ENCODE results near the gene LRRN2.

The LRRN2 gene

DNA sequence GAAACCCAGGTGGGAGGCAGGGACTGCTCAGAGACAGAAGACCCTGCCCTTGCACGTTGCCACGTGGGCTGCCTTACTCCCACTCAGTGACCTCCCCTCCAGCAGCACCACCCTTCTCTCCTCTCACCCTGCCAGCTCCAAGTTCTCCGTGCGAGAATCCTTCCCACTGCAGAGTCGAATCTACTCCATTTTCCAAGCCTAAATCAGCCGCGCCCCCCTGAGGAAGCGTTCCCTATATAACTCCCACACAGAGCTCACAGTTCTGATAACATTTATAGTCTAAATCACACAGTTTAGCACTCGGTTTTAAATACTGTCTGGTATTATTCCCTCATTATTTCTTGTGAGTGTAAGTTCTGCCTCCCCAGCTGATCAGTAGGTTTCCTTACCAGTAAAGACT lies 7.7 kb downstream of the LRRN2 start:
- peaks cover 4% of the 10 kb centered on the region for H3K27me3 ChIP-seq (replicated peaks)
- TF ChIP-seq, protein P1, sequence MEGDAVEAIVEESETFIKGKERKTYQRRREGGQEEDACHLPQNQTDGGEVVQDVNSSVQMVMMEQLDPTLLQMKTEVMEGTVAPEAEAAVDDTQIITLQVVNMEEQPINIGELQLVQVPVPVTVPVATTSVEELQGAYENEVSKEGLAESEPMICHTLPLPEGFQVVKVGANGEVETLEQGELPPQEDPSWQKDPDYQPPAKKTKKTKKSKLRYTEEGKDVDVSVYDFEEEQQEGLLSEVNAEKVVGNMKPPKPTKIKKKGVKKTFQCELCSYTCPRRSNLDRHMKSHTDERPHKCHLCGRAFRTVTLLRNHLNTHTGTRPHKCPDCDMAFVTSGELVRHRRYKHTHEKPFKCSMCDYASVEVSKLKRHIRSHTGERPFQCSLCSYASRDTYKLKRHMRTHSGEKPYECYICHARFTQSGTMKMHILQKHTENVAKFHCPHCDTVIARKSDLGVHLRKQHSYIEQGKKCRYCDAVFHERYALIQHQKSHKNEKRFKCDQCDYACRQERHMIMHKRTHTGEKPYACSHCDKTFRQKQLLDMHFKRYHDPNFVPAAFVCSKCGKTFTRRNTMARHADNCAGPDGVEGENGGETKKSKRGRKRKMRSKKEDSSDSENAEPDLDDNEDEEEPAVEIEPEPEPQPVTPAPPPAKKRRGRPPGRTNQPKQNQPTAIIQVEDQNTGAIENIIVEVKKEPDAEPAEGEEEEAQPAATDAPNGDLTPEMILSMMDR (IDR thresholded peaks at IDR 0.05; ENCODE audit: low read depth, low read length, missing control alignments): no peak
- no peaks in the 10 kb centered on the region for H3K36me3 ChIP-seq (replicated peaks)
- no peak overlapping the region for H3K27ac ChIP-seq
- in situ Hi-C loops (cut with HindIII; ENCODE audit: low pct_ligation_motif_present, low sequenced_read_pairs): no loop called here
- no peak overlapping the region for H3K4me3 ChIP-seq (ENCODE audit: low read depth, low read length)
- no peak for DNase-seq

- H3K36me3 ChIP-seq (replicated peaks): no peaks in the 10 kb centered on the region
- TF ChIP-seq, protein P1 (IDR thresholded peaks at IDR 0.05; ENCODE audit: low read depth, low read length, missing control alignments): no peak
- DNase-seq: no peak
- peaks cover 7% of the 10 kb centered on the region for H3K27me3 ChIP-seq (replicated peaks)
- in situ Hi-C loops (cut with HindIII; ENCODE audit: low pct_ligation_motif_present, low sequenced_read_pairs): no loop called here
- H3K27ac ChIP-seq: no peak overlapping the region
- no peak overlapping the region for H3K4me3 ChIP-seq (ENCODE audit: low read depth, low read length)
Measured at GRCh38 chr1:204676043-204676442, 9.5 kb downstream of the LRRN2 start.

- H3K4me3 ChIP-seq (ENCODE audit: low read depth, low read length): no peak overlapping the region
- in situ Hi-C loops (cut with HindIII; ENCODE audit: low pct_ligation_motif_present, low sequenced_read_pairs): no loop called here
- no peak for DNase-seq
- no peak overlapping the region for H3K27ac ChIP-seq
- no peaks in the 10 kb centered on the region for H3K36me3 ChIP-seq (replicated peaks)
- TF ChIP-seq, protein P1 (IDR thresholded peaks at IDR 0.05; ENCODE audit: low read depth, low read length, missing control alignments): no peak
- peaks cover 2% of the 10 kb centered on the region for H3K27me3 ChIP-seq (replicated peaks)
Measured at GRCh38 chr1:204673909-204674649, 11.5 kb downstream of the LRRN2 start.

- H3K4me3 ChIP-seq (ENCODE audit: low read depth, low read length): no peak overlapping the region
- H3K27ac ChIP-seq: no peak overlapping the region
- DNase-seq: no peak
- peaks cover 2% of the 10 kb centered on the region for H3K27me3 ChIP-seq (replicated peaks)
- TF ChIP-seq, protein P1 (IDR thresholded peaks at IDR 0.05; ENCODE audit: low read depth, low read length, missing control alignments): no peak
- no peaks in the 10 kb centered on the region for H3K36me3 ChIP-seq (replicated peaks)
- in situ Hi-C loops (cut with HindIII; ENCODE audit: low pct_ligation_motif_present, low sequenced_read_pairs): no loop called here
Measured at GRCh38 chr1:204673209-204673608, 12.3 kb downstream of the LRRN2 start.

DNA sequence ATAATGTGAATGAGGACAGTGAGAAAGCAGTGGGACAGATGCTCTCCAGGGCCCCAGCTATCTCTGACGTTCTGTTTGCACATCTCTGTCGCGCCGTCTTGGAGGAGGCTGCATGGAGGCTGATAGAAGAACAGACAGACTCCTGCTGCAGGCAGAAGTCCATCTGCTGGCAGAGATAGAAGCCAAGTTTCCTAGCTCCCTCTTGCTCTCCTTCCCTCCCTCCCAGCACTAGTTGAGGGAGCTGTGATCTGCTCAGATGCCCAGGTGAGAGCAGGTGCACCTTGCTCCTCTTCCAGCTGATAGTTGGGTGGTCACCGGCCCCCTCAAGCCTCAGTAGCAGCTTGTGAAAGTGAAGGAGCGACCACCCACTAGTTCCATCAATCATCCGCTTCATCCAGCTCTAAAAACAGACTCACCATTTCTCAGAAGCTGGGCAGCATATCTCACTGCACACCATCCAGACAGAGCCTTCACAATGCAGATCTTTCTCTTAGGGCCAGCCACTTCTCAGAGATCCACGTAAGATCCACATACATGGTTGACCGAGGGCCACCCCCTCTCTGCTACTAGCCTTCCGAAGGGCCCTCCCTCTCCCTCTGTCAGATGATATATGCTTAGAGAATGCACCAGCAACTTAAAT lies 12.9 kb downstream of the LRRN2 start:
- Histone ChIP-seq H3K27ac (no peak overlapping the region), H3K27me3 (replicated peaks) (peaks cover 2% of the 10 kb centered on the region), H3K36me3 (replicated peaks) (no peaks in the 10 kb centered on the region), H3K4me3 (ENCODE audit: low read depth, low read length) (no peak overlapping the region)
- TF ChIP-seq, protein P1 (IDR thresholded peaks at IDR 0.05; ENCODE audit: low read depth, low read length, missing control alignments): no peak
- no peak for DNase-seq
- in situ Hi-C loops (cut with HindIII; ENCODE audit: low pct_ligation_motif_present, low sequenced_read_pairs): no loop called here

Data from brain microvascular endothelial cell (primary cell).